ENCODE data around the gene SYT2. TPM values are rescaled to one million over a fixed set of nuclear protein-coding genes. Genes with fewer than 3 reads are reported as not detected.
"Not testable (repeated sequence)": the region's sequence is repeated elsewhere in the genome, so short reads cannot be mapped to it uniquely, and the experiment has no call there.

Gene SYT2
- total RNA-seq, 1 experiment from 2014 or later = 0.69 TPM

GRCh38 chr1:202615501-202616354 lies 94.5 kb downstream of the SYT2 start:
- Histone ChIP-seq H3K27me3 (replicated peaks; ENCODE audit: insufficient read depth, low read depth, low read length, poor library complexity) (no peaks in the 10 kb centered on the region), H3K36me3 (ENCODE audit: insufficient read depth, low read length, poor library complexity, severe bottlenecking) (no peaks in the 10 kb centered on the region), H3K4me3 (ENCODE audit: low read depth, low read length, poor library complexity, severe bottlenecking) (no peak overlapping the region), H3K27ac (ENCODE audit: low read depth, low read length, poor library complexity, severe bottlenecking) (peak overlapping the region; percentile 81), H3K9me3 (ENCODE audit: low read depth, low read length, poor library complexity, severe bottlenecking) (no peaks in the 10 kb centered on the region), H3K4me1 (ENCODE audit: insufficient read depth, low read length, poor library complexity, severe bottlenecking) (peaks cover 40% of the 10 kb centered on the region)
- BruUV-seq (replicated peaks) = no TSS peak
- peak; percentile 91 for DNase-seq (ENCODE audit: low spot score)
- ChIA-PET CTCF (interaction anchor here (0.9 kb wide), 1 partner anchor 104 kb away, joined by 3 read pairs; no protein-coding TSS in a partner anchor), POLR2A (ENCODE audit: low non-redundant PET) (no interaction called here)
- TF ChIP-seq EZH2 (IDR thresholded peaks at IDR 0.05; ENCODE audit: borderline replicate concordance, low read depth, low read length, poor library complexity, severe bottlenecking) = no peak
- TF ChIP-seq, protein P1, sequence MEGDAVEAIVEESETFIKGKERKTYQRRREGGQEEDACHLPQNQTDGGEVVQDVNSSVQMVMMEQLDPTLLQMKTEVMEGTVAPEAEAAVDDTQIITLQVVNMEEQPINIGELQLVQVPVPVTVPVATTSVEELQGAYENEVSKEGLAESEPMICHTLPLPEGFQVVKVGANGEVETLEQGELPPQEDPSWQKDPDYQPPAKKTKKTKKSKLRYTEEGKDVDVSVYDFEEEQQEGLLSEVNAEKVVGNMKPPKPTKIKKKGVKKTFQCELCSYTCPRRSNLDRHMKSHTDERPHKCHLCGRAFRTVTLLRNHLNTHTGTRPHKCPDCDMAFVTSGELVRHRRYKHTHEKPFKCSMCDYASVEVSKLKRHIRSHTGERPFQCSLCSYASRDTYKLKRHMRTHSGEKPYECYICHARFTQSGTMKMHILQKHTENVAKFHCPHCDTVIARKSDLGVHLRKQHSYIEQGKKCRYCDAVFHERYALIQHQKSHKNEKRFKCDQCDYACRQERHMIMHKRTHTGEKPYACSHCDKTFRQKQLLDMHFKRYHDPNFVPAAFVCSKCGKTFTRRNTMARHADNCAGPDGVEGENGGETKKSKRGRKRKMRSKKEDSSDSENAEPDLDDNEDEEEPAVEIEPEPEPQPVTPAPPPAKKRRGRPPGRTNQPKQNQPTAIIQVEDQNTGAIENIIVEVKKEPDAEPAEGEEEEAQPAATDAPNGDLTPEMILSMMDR (conservative IDR thresholded peaks at IDR 0.05; ENCODE audit: low read depth, low read length) = no peak
- intact Hi-C loops (cut with micrococcal nuclease; ENCODE audit: unreplicated experiment) = loop anchor here (5.0 kb wide), 1 partner anchor 273 kb away; the partner anchor contains the start of gene UBE2T

GRCh38 chr1:202615208-202615500 lies 95.1 kb downstream of the SYT2 start:
- H3K36me3 ChIP-seq (ENCODE audit: insufficient read depth, low read length, poor library complexity, severe bottlenecking); H3K9me3 ChIP-seq (ENCODE audit: low read depth, low read length, poor library complexity, severe bottlenecking); POLR2A ChIA-PET (ENCODE audit: low non-redundant PET); H3K4me3 ChIP-seq (ENCODE audit: low read depth, low read length, poor library complexity, severe bottlenecking); DNase-seq (ENCODE audit: low spot score); H3K27me3 ChIP-seq (replicated peaks; ENCODE audit: insufficient read depth, low read depth, low read length, poor library complexity); BruUV-seq (replicated peaks): not testable (repeated sequence)
- Histone ChIP-seq H3K4me1 (ENCODE audit: insufficient read depth, low read length, poor library complexity, severe bottlenecking) (peaks cover 40% of the 10 kb centered on the region), H3K27ac (ENCODE audit: low read depth, low read length, poor library complexity, severe bottlenecking) (peak overlapping the region; percentile 81)
- CTCF ChIA-PET = interaction anchor here (0.9 to 1.4 kb wide), 2 partner anchors 12 to 104 kb away, joined by 3 to 5 read pairs; no protein-coding TSS in a partner anchor
- intact Hi-C loops (cut with micrococcal nuclease; ENCODE audit: unreplicated experiment) = loop anchor here (5.0 kb wide), 1 partner anchor 273 kb away; the partner anchor contains the start of gene UBE2T

- H3K4me3 ChIP-seq (ENCODE audit: low read depth, low read length, poor library complexity, severe bottlenecking); BruUV-seq (replicated peaks); H3K27me3 ChIP-seq (replicated peaks; ENCODE audit: insufficient read depth, low read depth, low read length, poor library complexity); H3K9me3 ChIP-seq (ENCODE audit: low read depth, low read length, poor library complexity, severe bottlenecking); H3K36me3 ChIP-seq (ENCODE audit: insufficient read depth, low read length, poor library complexity, severe bottlenecking): not testable (repeated sequence)
- CTCF ChIA-PET = interaction anchor here (1.4 kb wide), 1 partner anchor 12 kb away, joined by 5 read pairs; no protein-coding TSS in a partner anchor
- POLR2A ChIA-PET (ENCODE audit: low non-redundant PET) = interaction anchor here (0.7 kb wide), 1 partner anchor 273 kb away, joined by 4 read pairs; no protein-coding TSS in a partner anchor
- DNase-seq (ENCODE audit: low spot score) = peak; percentile 64
- intact Hi-C loops (cut with micrococcal nuclease; ENCODE audit: unreplicated experiment) = loop anchor here (5.0 kb wide), 1 partner anchor 272 kb away; the partner anchor contains the start of gene UBE2T
- TF ChIP-seq, protein P1 (conservative IDR thresholded peaks at IDR 0.05; ENCODE audit: low read depth, low read length) = peak; percentile 55
- Histone ChIP-seq H3K27ac (ENCODE audit: low read depth, low read length, poor library complexity, severe bottlenecking) (peak overlapping the region; percentile 81), H3K4me1 (ENCODE audit: insufficient read depth, low read length, poor library complexity, severe bottlenecking) (peaks cover 40% of the 10 kb centered on the region)
Measured at GRCh38 chr1:202614363-202615207, 95.7 kb downstream of the SYT2 start.

Data from A673 (cell line).